SKM-1 treated with dmso at 0.1 percent for 144 hours (cell line): Measurements from ENCODE around the gene LHFPL2.
"Not testable (repeated sequence)": the region's sequence is repeated elsewhere in the genome, so short reads cannot be mapped to it uniquely, and the experiment has no call there.

Experiments
- DNase-seq: peaks from one replicate; lab custom pipeline; 2025; ENCODE audit not compliant: unreplicated experiment; lab: John Stamatoyannopoulos, UW

LHFPL2 gene

GRCh38 chr5:78666975-78667374, 18.4 kb upstream of the LHFPL2 start:
- DNase-seq = not testable (repeated sequence)

- no peak for DNase-seq
Measured at GRCh38 chr5:78666041-78666444, 17.5 kb upstream of the LHFPL2 start.

GRCh38 chr5:78665534-78665933, 17.0 kb upstream of the LHFPL2 start:
- DNase-seq = no peak

GRCh38 chr5:78662323-78662722, 13.8 kb upstream of the LHFPL2 start:
- DNase-seq = no peak

GRCh38 chr5:78661691-78662090, 13.1 kb upstream of the LHFPL2 start:
- no peak for DNase-seq

GRCh38 chr5:78661044-78661443, 12.5 kb upstream of the LHFPL2 start:
- DNase-seq = no peak

- no peak for DNase-seq
Measured at GRCh38 chr5:78660401-78660800, 11.8 kb upstream of the LHFPL2 start.

GRCh38 chr5:78659714-78660113, 11.1 kb upstream of the LHFPL2 start:
- no peak for DNase-seq

- DNase-seq = no peak
Measured at GRCh38 chr5:78659114-78659513, 10.5 kb upstream of the LHFPL2 start.

- no peak for DNase-seq
Measured at GRCh38 chr5:78657201-78657600, 8.6 kb upstream of the LHFPL2 start.

- DNase-seq = no peak
Measured at GRCh38 chr5:78655746-78656290, 7.2 kb upstream of the LHFPL2 start.

- no peak for DNase-seq
Measured at GRCh38 chr5:78654386-78654785, 5.8 kb upstream of the LHFPL2 start.

- DNase-seq = no peak
Measured at GRCh38 chr5:78653681-78654366, 5.3 kb upstream of the LHFPL2 start.

- DNase-seq = no peak
Measured at GRCh38 chr5:78653031-78653430, 4.5 kb upstream of the LHFPL2 start.

GRCh38 chr5:78651468-78651867, 2.9 kb upstream of the LHFPL2 start:
- DNase-seq = no peak

GRCh38 chr5:78650531-78650930, 2.0 kb upstream of the LHFPL2 start:
- DNase-seq = no peak

- DNase-seq = no peak
Measured at GRCh38 chr5:78649861-78650496, 1.4 kb upstream of the LHFPL2 start.

GRCh38 chr5:78649211-78649695, 681 bp upstream of the LHFPL2 start:
- no peak for DNase-seq

- no peak for DNase-seq
Measured at GRCh38 chr5:78647838-78648358, 674 bp downstream of the LHFPL2 start.

- DNase-seq = no peak
Measured at GRCh38 chr5:78647351-78647818, 1.2 kb downstream of the LHFPL2 start.

- DNase-seq = no peak
Measured at GRCh38 chr5:78644741-78645300, 3.8 kb downstream of the LHFPL2 start.

- DNase-seq = no peak
Measured at GRCh38 chr5:78644129-78644528, 4.4 kb downstream of the LHFPL2 start.
